WTC11 (cell line): ENCODE data around the gene MEGF8. TPM values are rescaled to one million over a fixed set of nuclear protein-coding genes. Genes with fewer than 3 reads are reported as not detected.

ENCODE experiments used
- ATAC-seq: fragments of 200-7000 bp; cut with Tn5 transposase; 2 replicates; pipeline ENCODE4 v1.10.0; 2021; ENCODE audit warnings: mild to moderate bottlenecking, moderate library complexity
- CTCF ChIA-PET: fragments of 300-600 bp; sonication (Branson Sonifier 250); formaldehyde crosslinking; loops from one replicate; lab custom pipeline; 2021; ENCODE audit warnings: antibody characterized with exemption; lab: Charles Lee
- POLR2A ChIA-PET: fragments of 350-600 bp; sonication (Branson Sonifier 250); formaldehyde crosslinking; loops from one replicate; lab custom pipeline; 2021; ENCODE audit warnings: antibody characterized with exemption; lab: Charles Lee
- DNase-seq: peaks from one replicate; pipeline ENCODE4 v3.0.0; 2021; ENCODE audit warnings: low spot score
- H3K27ac Mint-ChIP-seq: 2 replicates; pipeline ENCODE4 v1.8.0; 2021; ENCODE audit warnings: mixed read lengths
- H3K27me3 Mint-ChIP-seq: 2 replicates; pipeline ENCODE4 v1.8.0; 2021; ENCODE audit warnings: low read depth, mild to moderate bottlenecking, moderate library complexity, mixed read lengths
- H3K36me3 Mint-ChIP-seq: 2 replicates; pipeline ENCODE4 v1.8.0; 2021; ENCODE audit warnings: mixed read lengths
- H3K4me1 Mint-ChIP-seq: 2 replicates; pipeline ENCODE4 v1.8.0; 2022; ENCODE audit warnings: mixed read lengths
- H3K4me3 Mint-ChIP-seq: 2 replicates; pipeline ENCODE4 v1.8.0; 2021; ENCODE audit warnings: mild to moderate bottlenecking, moderate library complexity, mixed read lengths
- H3K9me3 Mint-ChIP-seq: 2 replicates; pipeline ENCODE4 v1.8.0; 2021; ENCODE audit warnings: mixed read lengths
- ARID4B ChIP-seq: sonication (generic); formaldehyde crosslinking; IDR thresholded peaks from 2 replicates; pipeline ENCODE4 v1.8.0; 2023; ENCODE audit warnings: missing genetic modification reagents, mild to moderate bottlenecking, borderline replicate concordance
- ATF1 ChIP-seq: sonication (generic); formaldehyde crosslinking; IDR thresholded peaks from 2 replicates; pipeline ENCODE4 v1.8.1; 2023; ENCODE audit warnings: mild to moderate bottlenecking, moderate library complexity, missing genetic modification reagents
- FOXK1 ChIP-seq: sonication (generic); formaldehyde crosslinking; IDR thresholded peaks from 2 replicates; pipeline ENCODE4 v1.8.0; 2022; ENCODE audit warnings: mild to moderate bottlenecking, moderate library complexity, missing genetic modification reagents
- GABPB1 ChIP-seq: sonication (generic); formaldehyde crosslinking; IDR thresholded peaks from 2 replicates; pipeline ENCODE4 v1.8.1; 2023; ENCODE audit warnings: mild to moderate bottlenecking, missing genetic modification reagents
- JAZF1 ChIP-seq: fragments of 250-450 bp; sonication (Bioruptor Pico); IDR thresholded peaks from 2 replicates; pipeline ENCODE4 v1.9.0; 2021; ENCODE audit warnings: moderate library complexity, mild to moderate bottlenecking, inconsistent platforms
- KAT7 ChIP-seq: sonication (generic); formaldehyde crosslinking; IDR thresholded peaks from 2 replicates; pipeline ENCODE4 v1.8.1; 2023; ENCODE audit warnings: missing genetic modification reagents, mild to moderate bottlenecking, borderline replicate concordance
- NFE2L1 ChIP-seq: sonication (generic); formaldehyde crosslinking; IDR thresholded peaks from 2 replicates; pipeline ENCODE4 v1.8.1; 2023; ENCODE audit warnings: missing genetic modification reagents
- PRDM15 ChIP-seq: sonication (generic); formaldehyde crosslinking; IDR thresholded peaks from 2 replicates; pipeline ENCODE4 v1.8.0; 2022; ENCODE audit warnings: missing genetic modification reagents
- SMAD4 ChIP-seq: sonication (generic); formaldehyde crosslinking; IDR thresholded peaks from 2 replicates; pipeline ENCODE4 v1.8.0; 2022; ENCODE audit warnings: mild to moderate bottlenecking, missing genetic modification reagents
- SP1 ChIP-seq: sonication (generic); formaldehyde crosslinking; conservative IDR thresholded peaks from 2 replicates; pipeline ENCODE4 v1.8.1; 2022; ENCODE audit warnings: missing genetic modification reagents
- ZBTB43 ChIP-seq: sonication (generic); formaldehyde crosslinking; IDR thresholded peaks from 2 replicates; pipeline ENCODE4 v1.8.1; 2023; ENCODE audit warnings: mild to moderate bottlenecking, missing genetic modification reagents
- ZNF219 ChIP-seq: sonication (generic); formaldehyde crosslinking; IDR thresholded peaks from 2 replicates; pipeline ENCODE4 v1.8.0; 2023; ENCODE audit warnings: missing genetic modification reagents, mild to moderate bottlenecking, borderline replicate concordance
- ZNF532 ChIP-seq: fragments of 250-450 bp; sonication (Bioruptor Pico); IDR thresholded peaks from 2 replicates; pipeline ENCODE4 v1.9.0; 2021; ENCODE audit warnings: mild to moderate bottlenecking, borderline replicate concordance
- ZSCAN18 ChIP-seq: fragments of 250-450 bp; sonication (Bioruptor Pico); IDR thresholded peaks from 2 replicates; pipeline ENCODE4 v2.1.2; 2022; ENCODE audit warnings: mild to moderate bottlenecking, moderate library complexity
- total RNA-seq: library from RNA; stranded (reverse); gene quantifications from 3 replicates; pipeline ENCODE4 v1.2.3, GENCODE V29; 2021

The MEGF8 gene
- total RNA-seq, 1 experiment from 2014 or later = 42.1 TPM

GRCh38 chr19:42345191-42345812 is 19.9 kb downstream of the MEGF8 start:
- ChIA-PET CTCF (interaction anchor here (1.2 to 3.2 kb wide), 2 partner anchors 10 to 75 kb away, joined by 3 to 18 read pairs; no protein-coding TSS in a partner anchor), POLR2A (no interaction called here)
- ATAC-seq (no peak), DNase-seq (no peak)
- H3K4me1 Mint-ChIP-seq = no peaks in the 10 kb centered on the region
- H3K27me3 Mint-ChIP-seq = no peaks in the 10 kb centered on the region
- no peaks in the 10 kb centered on the region for H3K9me3 Mint-ChIP-seq
- H3K36me3 Mint-ChIP-seq = peaks cover 15% of the 10 kb centered on the region
- TF ChIP-seq ATF1 (no peak), SMAD4 (no peak), SP1 (CRISPR knock-in tag) (no peak), NFE2L1 (CRISPR knock-in tag) (no peak), PRDM15 (CRISPR knock-in tag) (no peak), ZNF532 (CRISPR knock-in tag) (no peak), JAZF1 (no peak), GABPB1 (no peak)
- H3K27ac Mint-ChIP-seq = no peak overlapping the region
- H3K4me3 Mint-ChIP-seq = no peak overlapping the region

- H3K4me1 Mint-ChIP-seq = no peaks in the 10 kb centered on the region
- DNase-seq (no peak), ATAC-seq (no peak)
- ChIA-PET CTCF (no interaction called here), POLR2A (no interaction called here)
- no peaks in the 10 kb centered on the region for H3K9me3 Mint-ChIP-seq
- TF ChIP-seq ARID4B (CRISPR knock-in tag) (no peak), ZNF219 (CRISPR knock-in tag) (no peak), KAT7 (CRISPR knock-in tag) (no peak), NFE2L1 (CRISPR knock-in tag) (no peak), SMAD4 (no peak), ZBTB43 (no peak), FOXK1 (CRISPR knock-in tag) (no peak), ZSCAN18 (CRISPR knock-in tag) (no peak)
- peaks cover 15% of the 10 kb centered on the region for H3K36me3 Mint-ChIP-seq
- no peaks in the 10 kb centered on the region for H3K27me3 Mint-ChIP-seq
- no peak overlapping the region for H3K27ac Mint-ChIP-seq
- H3K4me3 Mint-ChIP-seq = no peak overlapping the region
Observed at GRCh38 chr19:42348211-42348610, 22.8 kb downstream of the MEGF8 start.
